Measurements from ENCODE around the gene FBN1. TPM values are rescaled to one million over a fixed set of nuclear protein-coding genes. Genes with fewer than 3 reads are reported as not detected.

The FBN1 gene
- total RNA-seq, 6 donors from 2014 or later: 20.3 to 159 (median 44.3) TPM

- ATAC-seq (ENCODE audit: low FRiP score in 2 of 2): no peak
Measured at GRCh38 chr15:48532946-48533345, 112.6 kb downstream of the FBN1 start.

GRCh38 chr15:48530528-48530927 lies 115.0 kb downstream of the FBN1 start:
- WGBS, 2 donors: 98 to 100% methylated on average over 4 of the region's 4 CpGs
- Histone ChIP-seq H3K9me3 (no peaks in the 10 kb centered on the region), H3K27me3 (no peaks in the 10 kb centered on the region), H3K4me1 (peaks cover 0 to 2% (median 0%) of the 10 kb centered on the region in 4 donors), H3K27ac (no peak overlapping the region), H3K36me3 (peaks cover 0 to 6% (median 0%) of the 10 kb centered on the region in 4 donors), H3K4me3 (no peak overlapping the region)
- TF ChIP-seq POLR2A (IDR thresholded peaks at IDR 0.05): no peak
- DNase-seq (no peak), ATAC-seq (ENCODE audit: low FRiP score in 2 of 2) (no peak)

More at GRCh38 chr15:48532946-48533345, 112.6 kb downstream of the FBN1 start:
- TF ChIP-seq POLR2AphosphoS5 (IDR thresholded peaks at IDR 0.05) (no peak), EP300 (IDR thresholded peaks at IDR 0.05) (no peak), CTCF (IDR thresholded peaks at IDR 0.05) (no peak), POLR2A (IDR thresholded peaks at IDR 0.05) (no peak)
- H3K4me3 ChIP-seq: no peak overlapping the region
- H3K9me3 ChIP-seq: no peaks in the 10 kb centered on the region
- peaks cover 0 to 8% (median 2%) of the 10 kb centered on the region in 4 donors for H3K4me1 ChIP-seq
- peaks cover 0 to 6% (median 0%) of the 10 kb centered on the region in 4 donors for H3K36me3 ChIP-seq
- H3K27me3 ChIP-seq: no peaks in the 10 kb centered on the region
- no peak for DNase-seq
- H3K27ac ChIP-seq: no peak overlapping the region

- H3K9me3 ChIP-seq: no peaks in the 10 kb centered on the region
- ATAC-seq (ENCODE audit: low FRiP score in 2 of 2): no peak
- WGBS, 2 donors: 85 to 94% methylated on average over 4 of the region's 4 CpGs
Measured at GRCh38 chr15:48528921-48529320, 116.6 kb downstream of the FBN1 start.

GRCh38 chr15:48527517-48527916 lies 118.0 kb downstream of the FBN1 start:
- peaks cover 0 to 8% (median 3%) of the 10 kb centered on the region in 4 donors for H3K36me3 ChIP-seq
- no peak for TF ChIP-seq CTCF (IDR thresholded peaks at IDR 0.05)
- TF ChIP-seq POLR2A (IDR thresholded peaks at IDR 0.05): no peak
- no peak for TF ChIP-seq POLR2AphosphoS5 (IDR thresholded peaks at IDR 0.05)
- no peak for TF ChIP-seq EP300 (IDR thresholded peaks at IDR 0.05)
- no peak for ATAC-seq (ENCODE audit: low FRiP score in 2 of 2)

More at GRCh38 chr15:48528921-48529320, 116.6 kb downstream of the FBN1 start:
- Histone ChIP-seq H3K36me3 (peaks cover 0 to 8% (median 3%) of the 10 kb centered on the region in 4 donors), H3K27ac (no peak overlapping the region), H3K27me3 (no peaks in the 10 kb centered on the region), H3K4me1 (no peaks in the 10 kb centered on the region), H3K4me3 (no peak overlapping the region)
- no peak for DNase-seq
- TF ChIP-seq EP300 (IDR thresholded peaks at IDR 0.05) (no peak), POLR2A (IDR thresholded peaks at IDR 0.05) (no peak), CTCF (IDR thresholded peaks at IDR 0.05) (no peak), POLR2AphosphoS5 (IDR thresholded peaks at IDR 0.05) (no peak)

GRCh38 chr15:48522911-48523310 lies 122.6 kb downstream of the FBN1 start:
- ATAC-seq (ENCODE audit: low FRiP score in 2 of 2) (no peak), DNase-seq (no peak)
- Histone ChIP-seq H3K27me3 (no peaks in the 10 kb centered on the region), H3K36me3 (peaks cover 0 to 8% (median 0%) of the 10 kb centered on the region in 4 donors), H3K4me3 (no peak overlapping the region), H3K27ac (no peak overlapping the region), H3K4me1 (peaks cover 0 to 3% (median 0%) of the 10 kb centered on the region in 4 donors), H3K9me3 (no peaks in the 10 kb centered on the region)
- TF ChIP-seq EP300 (IDR thresholded peaks at IDR 0.05) (no peak), POLR2AphosphoS5 (IDR thresholded peaks at IDR 0.05) (no peak), POLR2A (IDR thresholded peaks at IDR 0.05) (no peak), CTCF (IDR thresholded peaks at IDR 0.05) (no peak)
- 62 to 71% methylated on average over 3 of the region's 3 CpGs for whole genome bisulfite sequencing, 2 donors

More at GRCh38 chr15:48527517-48527916, 118.0 kb downstream of the FBN1 start:
- Histone ChIP-seq H3K9me3 (no peaks in the 10 kb centered on the region), H3K4me1 (no peaks in the 10 kb centered on the region), H3K27me3 (no peaks in the 10 kb centered on the region), H3K27ac (no peak overlapping the region), H3K4me3 (no peak overlapping the region)
- WGBS, 2 donors: 60 to 62% methylated on average over 2 of the region's 2 CpGs
- no peak for DNase-seq

All from upper lobe of left lung (tissue), 6 donors.